OCI-LY1 (cell line): ENCODE data around the gene CDYL2.

Source experiments
- CTCF ChIP-seq: fragments of 200-600 bp; sonication (generic), shearing (Covaris generic); IDR thresholded peaks from 2 replicates; pipeline ENCODE4 v1.5.1; 2017; ENCODE audit warnings: mild to moderate bottlenecking, antibody characterized with exemption, low read length, moderate library complexity, mixed read lengths
- EZH2 ChIP-seq: fragments of 200-600 bp; sonication (generic), shearing (Covaris generic); IDR thresholded peaks from 2 replicates; pipeline ENCODE4 v1.8.0; 2017; ENCODE audit warnings: borderline replicate concordance, mixed run types, mild to moderate bottlenecking, antibody characterized with exemption, low read length, moderate library complexity, mixed read lengths

DNA sequence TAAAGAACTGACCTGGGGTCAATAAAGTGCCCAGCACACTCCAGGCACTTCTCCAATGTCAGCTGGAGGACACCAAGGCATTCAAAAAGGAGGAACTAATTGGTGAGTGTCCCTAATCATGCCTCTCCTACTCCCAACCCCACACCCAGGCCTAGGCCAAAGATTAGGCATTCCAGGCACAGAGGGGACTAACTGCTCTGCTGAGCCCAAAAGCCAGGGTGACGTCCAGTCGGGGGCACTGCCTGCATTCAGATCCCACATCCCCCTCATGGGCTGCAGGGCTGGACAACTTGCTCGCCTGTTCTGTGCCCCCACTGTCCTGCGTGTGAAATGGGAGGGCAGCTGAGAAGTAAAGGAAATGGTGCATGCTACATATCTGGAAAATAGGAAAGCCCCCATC, 148.2 kb downstream of the CDYL2 start:
- TF ChIP-seq EZH2 = no peak
- TF ChIP-seq CTCF = no peak
